Measurements from ENCODE around the gene FKBP14. TPM values are rescaled to one million over a fixed set of nuclear protein-coding genes. Genes with fewer than 3 reads are reported as not detected.

Gene FKBP14
- total RNA-seq, 1 donor from 2014 or later: 35.9 TPM

- H3K4me1 Mint-ChIP-seq (ENCODE audit: unreplicated experiment): no peaks in the 10 kb centered on the region
- H3K27me3 Mint-ChIP-seq (ENCODE audit: unreplicated experiment): no peaks in the 10 kb centered on the region
- H3K4me3 Mint-ChIP-seq (ENCODE audit: unreplicated experiment): no peak overlapping the region
- no peak for DNase-seq (ENCODE audit: extremely low spot score, unreplicated experiment)
- no peak overlapping the region for H3K27ac Mint-ChIP-seq (ENCODE audit: unreplicated experiment)
- H3K9me3 Mint-ChIP-seq (ENCODE audit: unreplicated experiment): no peaks in the 10 kb centered on the region
- H3K36me3 Mint-ChIP-seq (ENCODE audit: unreplicated experiment): peaks cover 12% of the 10 kb centered on the region
- TF ChIP-seq CTCF (IDR thresholded peaks at IDR 0.05): no peak
Measured at GRCh38 chr7:30012757-30013156, 13.7 kb downstream of the FKBP14 start.

DNA sequence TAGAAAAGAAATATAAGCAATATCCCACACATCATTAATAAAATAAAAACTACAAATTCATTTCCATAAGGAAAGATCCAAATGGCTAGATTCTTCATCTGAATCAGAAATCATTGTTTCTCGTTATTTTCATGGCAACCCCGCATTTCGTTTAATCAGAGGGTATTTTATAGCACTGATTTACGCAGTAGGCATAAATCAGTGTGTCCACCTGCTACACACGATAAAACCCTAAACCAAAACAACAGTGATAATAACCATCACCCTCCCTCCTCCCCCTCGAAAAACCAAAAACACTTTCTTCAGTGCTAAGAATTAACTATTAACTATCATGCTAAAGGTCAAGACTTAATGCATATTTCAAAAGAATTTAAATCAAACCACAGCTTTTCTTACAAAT is 16.5 kb downstream of the FKBP14 start:
- no peak overlapping the region for H3K4me3 Mint-ChIP-seq (ENCODE audit: unreplicated experiment)
- H3K9me3 Mint-ChIP-seq (ENCODE audit: unreplicated experiment): no peaks in the 10 kb centered on the region
- peaks cover 8% of the 10 kb centered on the region for H3K36me3 Mint-ChIP-seq (ENCODE audit: unreplicated experiment)
- TF ChIP-seq CTCF (IDR thresholded peaks at IDR 0.05): no peak
- H3K4me1 Mint-ChIP-seq (ENCODE audit: unreplicated experiment): no peaks in the 10 kb centered on the region
- no peaks in the 10 kb centered on the region for H3K27me3 Mint-ChIP-seq (ENCODE audit: unreplicated experiment)
- no peak overlapping the region for H3K27ac Mint-ChIP-seq (ENCODE audit: unreplicated experiment)
- DNase-seq (ENCODE audit: extremely low spot score, unreplicated experiment): no peak

DNA sequence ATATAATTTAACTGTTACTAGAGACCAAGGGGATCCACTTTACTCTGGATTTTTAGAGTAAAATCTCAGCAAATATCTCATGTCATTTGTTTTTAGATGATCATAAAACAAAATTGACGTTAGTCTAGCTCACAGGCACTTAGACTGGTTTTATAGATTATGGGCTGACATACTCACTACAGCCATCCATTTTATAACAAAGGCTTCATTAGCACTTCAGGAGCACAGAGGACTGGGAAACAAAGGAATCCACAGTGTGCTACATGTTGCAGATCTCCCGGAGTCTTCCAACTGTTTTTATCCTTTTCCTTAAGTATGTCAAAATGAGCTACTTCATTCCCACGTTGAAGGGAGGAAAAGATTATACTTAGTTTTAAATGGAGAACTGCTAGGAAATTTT is 21.0 kb downstream of the FKBP14 start:
- H3K4me3 Mint-ChIP-seq (ENCODE audit: unreplicated experiment): no peak overlapping the region

GRCh38 chr7:30003098-30003497 is 23.4 kb downstream of the FKBP14 start:
- no peak overlapping the region for H3K27ac Mint-ChIP-seq (ENCODE audit: unreplicated experiment)
- no peak overlapping the region for H3K4me3 Mint-ChIP-seq (ENCODE audit: unreplicated experiment)
- no peaks in the 10 kb centered on the region for H3K36me3 Mint-ChIP-seq (ENCODE audit: unreplicated experiment)
- no peaks in the 10 kb centered on the region for H3K9me3 Mint-ChIP-seq (ENCODE audit: unreplicated experiment)
- no peak for TF ChIP-seq CTCF (IDR thresholded peaks at IDR 0.05)
- H3K27me3 Mint-ChIP-seq (ENCODE audit: unreplicated experiment): no peaks in the 10 kb centered on the region
- H3K4me1 Mint-ChIP-seq (ENCODE audit: unreplicated experiment): peaks cover 4% of the 10 kb centered on the region
- DNase-seq (ENCODE audit: extremely low spot score, unreplicated experiment): no peak

More for the DNA sequence above, 21.0 kb downstream of the FKBP14 start:
- Mint-ChIP-seq H3K27ac (ENCODE audit: unreplicated experiment) (no peak overlapping the region), H3K36me3 (ENCODE audit: unreplicated experiment) (no peaks in the 10 kb centered on the region), H3K9me3 (ENCODE audit: unreplicated experiment) (no peaks in the 10 kb centered on the region), H3K4me1 (ENCODE audit: unreplicated experiment) (peaks cover 4% of the 10 kb centered on the region), H3K27me3 (ENCODE audit: unreplicated experiment) (no peaks in the 10 kb centered on the region)
- no peak for TF ChIP-seq CTCF (IDR thresholded peaks at IDR 0.05)
- no peak for DNase-seq (ENCODE audit: extremely low spot score, unreplicated experiment)

DNA sequence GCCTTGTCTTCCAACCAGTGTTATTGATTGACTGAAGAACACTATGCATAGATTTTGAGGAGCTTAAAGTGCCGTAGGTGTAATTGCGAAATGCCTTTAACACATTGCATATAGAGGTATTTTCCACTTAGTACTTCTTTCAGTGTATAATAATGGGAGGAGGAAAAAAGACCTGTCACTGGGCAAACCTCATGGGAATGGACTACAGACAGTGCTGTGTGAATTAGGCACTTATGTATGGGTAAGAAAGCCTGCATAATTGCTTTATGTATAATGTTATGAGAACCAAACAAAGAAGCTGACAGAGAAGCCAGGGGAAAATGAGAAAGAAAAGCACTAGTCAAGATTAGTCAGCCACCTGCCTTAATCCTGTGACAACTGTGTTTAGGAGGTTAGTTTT is 24.5 kb downstream of the FKBP14 start:
- no peak for TF ChIP-seq CTCF (IDR thresholded peaks at IDR 0.05)
- H3K27ac Mint-ChIP-seq (ENCODE audit: unreplicated experiment): no peak overlapping the region
- peaks cover 5% of the 10 kb centered on the region for H3K9me3 Mint-ChIP-seq (ENCODE audit: unreplicated experiment)
- no peaks in the 10 kb centered on the region for H3K27me3 Mint-ChIP-seq (ENCODE audit: unreplicated experiment)
- no peaks in the 10 kb centered on the region for H3K36me3 Mint-ChIP-seq (ENCODE audit: unreplicated experiment)
- no peak for DNase-seq (ENCODE audit: extremely low spot score, unreplicated experiment)
- H3K4me1 Mint-ChIP-seq (ENCODE audit: unreplicated experiment): peaks cover 4% of the 10 kb centered on the region
- no peak overlapping the region for H3K4me3 Mint-ChIP-seq (ENCODE audit: unreplicated experiment)
